Natural killer cell (primary cell): ENCODE data around the gene MGMT. TPM values are rescaled to one million over a fixed set of nuclear protein-coding genes. Genes with fewer than 3 reads are reported as not detected.

Experiments used
- ATAC-seq, 3 donors: fragments of 150-1000 bp in 2 of 3; fragments of 200-7000 bp in 1 of 3; cut with Tn5 transposase; 1 replicate in 1 of 3; 2 replicates in 2 of 3; pipeline ENCODE4 v1.10.0; 2021; ENCODE audit warnings: mild to moderate bottlenecking in 2 of 3, moderate library complexity in 2 of 3
- DNase-seq, 2 donors: peaks; one replicate each; pipeline versions ENCODE4 v3.0.0 to v3.0.0-alpha.2; 2013 to 2021; ENCODE audit warnings: mixed read lengths in 1 of 2
- H3K27ac ChIP-seq: one replicate; pipeline ENCODE4 v1.5.1; 2013; ENCODE audit warnings: mild to moderate bottlenecking, low read length
- H3K27me3 ChIP-seq: one replicate; pipeline ENCODE4 v1.6.1; 2013; ENCODE audit warnings: low read length; ENCODE audit not compliant: control insufficient read depth, insufficient read depth
- H3K36me3 ChIP-seq: one replicate; pipeline ENCODE4 v1.6.1; 2013; ENCODE audit warnings: low read length; ENCODE audit not compliant: control insufficient read depth, insufficient read depth
- H3K4me1 ChIP-seq: one replicate; pipeline ENCODE4 v1.6.1; 2013; ENCODE audit warnings: low read length; ENCODE audit not compliant: control insufficient read depth, insufficient read depth
- H3K4me3 ChIP-seq: one replicate; pipeline ENCODE4 v1.5.1; 2013; ENCODE audit warnings: low read length
- H3K9me3 ChIP-seq: one replicate; pipeline ENCODE4 v1.6.1; 2013; ENCODE audit warnings: low read length; ENCODE audit not compliant: control insufficient read depth, insufficient read depth
- H3K27ac Mint-ChIP-seq, 2 donors: one replicate each; pipeline ENCODE4 v1.8.0; 2022; ENCODE audit warnings: mild to moderate bottlenecking in 2 of 2, mixed read lengths in 2 of 2, moderate library complexity in 1 of 2
- H3K27me3 Mint-ChIP-seq, 2 donors: one replicate each; pipeline ENCODE4 v1.8.0; 2022; ENCODE audit warnings: low read depth in 2 of 2, mixed read lengths in 2 of 2
- H3K36me3 Mint-ChIP-seq: one replicate; pipeline ENCODE4 v1.8.0; 2022; ENCODE audit warnings: mixed read lengths
- H3K4me1 Mint-ChIP-seq, 2 donors: one replicate each; pipeline ENCODE4 v1.8.0; 2022; ENCODE audit warnings: mixed read lengths in 2 of 2
- H3K4me3 Mint-ChIP-seq: one replicate; pipeline ENCODE4 v1.8.0; 2022; ENCODE audit warnings: mild to moderate bottlenecking, moderate library complexity, mixed read lengths
- H3K9me3 Mint-ChIP-seq, 2 donors: one replicate each; pipeline ENCODE4 v1.8.0; 2022; ENCODE audit warnings: mixed read lengths in 2 of 2
- CTCF ChIP-seq: fragments of 200-600 bp; IDR thresholded peaks from one replicate; pipeline ENCODE4 v1.8.0; 2022; ENCODE audit warnings: antibody characterized with exemption
- WGBS: methylation state at CpG from one replicate; pipeline ENCODE4 v1.1.7; 2013; ENCODE audit warnings: missing lambda C conversion rate; ENCODE audit not compliant: insufficient coverage; 5-methylcytosine and 5-hydroxymethylcytosine counted together
- intact Hi-C: fragments of 100-400 bp; cut with micrococcal nuclease; formaldehyde crosslinking; loops from one replicate; pipeline ENCODE4 v1.14.2; 2022
- total RNA-seq, 4 donors: library from RNA; stranded (reverse); fragments of 120-200 nt in 1 of 4; gene quantifications; one replicate each; pipeline versions ENCODE4 v1.2.3 to v1.2.4, GENCODE V29; 2013 to 2022

MGMT gene
- total RNA-seq, 3 donors from 2014 or later (not counting 1 experiment from before 2014, with no cell fraction given), result 16.5 to 19.7 (median 18.8) TPM

GRCh38 chr10:129568583-129569344 lies 101.7 kb downstream of the MGMT start:
- Mint-ChIP-seq H3K4me1 (peaks cover 5 to 6% of the 10 kb centered on the region in 2 donors), H3K9me3 (no peaks in the 10 kb centered on the region), H3K4me3 (no peak overlapping the region), H3K36me3 (no peaks in the 10 kb centered on the region), H3K27me3 (no peaks in the 10 kb centered on the region), H3K27ac (no peak overlapping the region)
- no peaks in the 10 kb centered on the region for H3K9me3 ChIP-seq
- no peak overlapping the region for H3K27ac ChIP-seq
- H3K4me1 ChIP-seq, result no peaks in the 10 kb centered on the region
- no peaks in the 10 kb centered on the region for H3K36me3 ChIP-seq
- no peaks in the 10 kb centered on the region for H3K27me3 ChIP-seq
- no peak for TF ChIP-seq CTCF
- no peak for ATAC-seq
- no peak overlapping the region for H3K4me3 ChIP-seq
- WGBS, result 84% methylated on average over 16 of the region's 16 CpGs
- intact Hi-C loops, result no loop called here
- DNase-seq, result no peak

DNA sequence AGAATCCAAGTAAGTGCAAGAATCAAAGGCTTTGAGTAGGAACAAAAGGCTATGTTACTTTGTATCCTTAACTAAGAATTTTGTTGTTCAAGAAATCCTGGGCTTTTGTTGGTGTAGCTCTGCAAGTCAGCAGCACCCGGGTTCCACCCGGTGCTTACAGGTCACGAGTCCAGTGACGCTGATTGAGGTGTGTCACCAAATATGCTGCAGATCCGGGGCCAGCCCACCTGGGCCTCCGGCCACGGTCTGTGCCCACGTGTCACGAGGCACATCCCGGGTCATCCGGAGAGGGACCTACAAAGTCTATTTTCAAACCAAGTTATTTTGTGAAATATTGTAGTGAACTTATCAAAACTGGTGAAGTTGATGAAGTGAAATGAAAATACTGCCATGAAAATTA lies 103.1 kb downstream of the MGMT start:
- Mint-ChIP-seq H3K9me3 (no peaks in the 10 kb centered on the region), H3K27ac (no peak overlapping the region), H3K36me3 (no peaks in the 10 kb centered on the region), H3K4me1 (peaks cover 0 to 5% of the 10 kb centered on the region in 2 donors), H3K27me3 (no peaks in the 10 kb centered on the region), H3K4me3 (no peak overlapping the region)
- Histone ChIP-seq H3K27me3 (no peaks in the 10 kb centered on the region), H3K4me3 (no peak overlapping the region), H3K36me3 (no peaks in the 10 kb centered on the region), H3K27ac (no peak overlapping the region), H3K9me3 (no peaks in the 10 kb centered on the region), H3K4me1 (no peaks in the 10 kb centered on the region)
- ATAC-seq (no peak), DNase-seq (no peak)
- TF ChIP-seq CTCF, result no peak
- 98% methylated on average over 11 of the region's 11 CpGs for WGBS
- intact Hi-C loops, result no loop called here

DNA sequence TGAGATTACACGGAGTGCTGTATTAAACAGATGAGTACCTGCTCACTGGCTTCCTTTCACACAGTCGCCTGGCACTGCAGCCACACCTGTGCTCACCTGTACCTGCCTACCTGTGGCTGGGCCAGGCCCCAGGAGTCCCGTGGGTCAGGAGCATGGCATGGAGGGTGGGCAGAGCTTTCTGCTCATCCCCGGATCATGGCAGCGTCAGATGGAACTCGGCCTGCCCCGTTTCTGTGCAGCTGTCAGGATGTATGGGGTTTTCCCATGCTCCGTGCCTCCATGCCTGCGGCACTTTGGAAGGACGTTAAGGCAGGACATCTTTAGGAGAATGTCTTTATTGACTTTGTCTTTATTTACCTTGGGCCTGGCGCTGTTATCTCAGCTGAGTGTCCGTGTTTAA lies 112.2 kb downstream of the MGMT start:
- Histone ChIP-seq H3K9me3 (no peaks in the 10 kb centered on the region), H3K4me1 (no peaks in the 10 kb centered on the region), H3K36me3 (no peaks in the 10 kb centered on the region), H3K4me3 (no peak overlapping the region), H3K27me3 (no peaks in the 10 kb centered on the region), H3K27ac (no peak overlapping the region)
- H3K27me3 Mint-ChIP-seq, result no peaks in the 10 kb centered on the region
- H3K27ac Mint-ChIP-seq, result no peak overlapping the region
- no peak overlapping the region for H3K4me3 Mint-ChIP-seq
- no peak for DNase-seq
- H3K36me3 Mint-ChIP-seq, result no peaks in the 10 kb centered on the region
- no peaks in the 10 kb centered on the region for H3K9me3 Mint-ChIP-seq
- WGBS, result 97% methylated on average over 12 of the region's 12 CpGs
- no peak for TF ChIP-seq CTCF
- intact Hi-C loops, result no loop called here
- no peak for ATAC-seq
- H3K4me1 Mint-ChIP-seq, result peaks cover 10 to 11% of the 10 kb centered on the region in 2 donors

GRCh38 chr10:129580010-129580409 lies 113.0 kb downstream of the MGMT start:
- Mint-ChIP-seq H3K4me3 (no peak overlapping the region), H3K27ac (no peak overlapping the region), H3K4me1 (peaks cover 10 to 11% of the 10 kb centered on the region in 2 donors), H3K27me3 (no peaks in the 10 kb centered on the region), H3K9me3 (no peaks in the 10 kb centered on the region), H3K36me3 (no peaks in the 10 kb centered on the region)
- 97% methylated on average over 13 of the region's 13 CpGs for whole genome bisulfite sequencing
- H3K36me3 ChIP-seq, result no peaks in the 10 kb centered on the region
- intact Hi-C loops, result no loop called here
- no peak overlapping the region for H3K4me3 ChIP-seq
- H3K9me3 ChIP-seq, result no peaks in the 10 kb centered on the region
- no peak for DNase-seq
- no peak for TF ChIP-seq CTCF
- no peaks in the 10 kb centered on the region for H3K27me3 ChIP-seq
- H3K27ac ChIP-seq, result no peak overlapping the region
- H3K4me1 ChIP-seq, result no peaks in the 10 kb centered on the region
- no peak for ATAC-seq
